COLO668 (cell line): ENCODE data around the gene MAPK7.

Experiments
- DNase-seq: peaks from one replicate; lab custom pipeline; 2025; ENCODE audit not compliant: unreplicated experiment; lab: John Stamatoyannopoulos, UW

The MAPK7 gene

GRCh38 chr17:19392303-19392702 lies 14.0 kb downstream of the MAPK7 start:
- no peak for DNase-seq

- DNase-seq: no peak
Observed at GRCh38 chr17:19397556-19398041, 19.3 kb downstream of the MAPK7 start.

GRCh38 chr17:19398301-19399181 lies 20.2 kb downstream of the MAPK7 start:
- peak; percentile 49 for DNase-seq

- no peak for DNase-seq
Observed at GRCh38 chr17:19399750-19400450, 21.6 kb downstream of the MAPK7 start.

GRCh38 chr17:19401321-19402010 lies 23.2 kb downstream of the MAPK7 start:
- no peak for DNase-seq

- DNase-seq: no peak
Observed at GRCh38 chr17:19402171-19402570, 23.9 kb downstream of the MAPK7 start.

- no peak for DNase-seq
Observed at GRCh38 chr17:19403021-19403420, 24.7 kb downstream of the MAPK7 start.

- no peak for DNase-seq
Observed at GRCh38 chr17:19404264-19404663, 26.0 kb downstream of the MAPK7 start.

GRCh38 chr17:19405114-19405513 lies 26.8 kb downstream of the MAPK7 start:
- no peak for DNase-seq

- no peak for DNase-seq
Observed at GRCh38 chr17:19407601-19408345, 29.5 kb downstream of the MAPK7 start.

GRCh38 chr17:19408346-19408710 lies 30.0 kb downstream of the MAPK7 start:
- no peak for DNase-seq

GRCh38 chr17:19409066-19409465 lies 30.8 kb downstream of the MAPK7 start:
- no peak for DNase-seq

GRCh38 chr17:19409509-19409908 lies 31.2 kb downstream of the MAPK7 start:
- no peak for DNase-seq

GRCh38 chr17:19410091-19410490 lies 31.8 kb downstream of the MAPK7 start:
- DNase-seq: no peak

GRCh38 chr17:19410875-19411620 lies 32.8 kb downstream of the MAPK7 start, which contains the start of gene RNF112:
TSS of gene RNF112 (plus strand) at chr17:19411232. CDS start at chr17:19411409, 177 bp downstream.
- DNase-seq: no peak

GRCh38 chr17:19411631-19412030 lies 33.3 kb downstream of the MAPK7 start:
- no peak for DNase-seq

- DNase-seq: no peak
Observed at GRCh38 chr17:19412510-19412909, 34.2 kb downstream of the MAPK7 start.

GRCh38 chr17:19412984-19413383 lies 34.7 kb downstream of the MAPK7 start:
- no peak for DNase-seq

GRCh38 chr17:19413761-19414160 lies 35.5 kb downstream of the MAPK7 start:
- no peak for DNase-seq
